Spinal cord (tissue), 10 donors: ENCODE measurements around the gene PTBP3. TPM values are rescaled to one million over a fixed set of nuclear protein-coding genes. Genes with fewer than 3 reads are reported as not detected.
"Not testable (repeated sequence)": the region's sequence is repeated elsewhere in the genome, so short reads cannot be mapped to it uniquely, and the experiment has no call there.

Experiments used
- DNase-seq, 6 donors: peaks; one replicate each; pipeline versions ENCODE4 v3.0.0 to v3.0.0-alpha.2; 2013 to 2015; ENCODE audit warnings: low spot score in 6 of 6, low read depth in 4 of 6
- H3K27ac ChIP-seq: one replicate; pipeline ENCODE4 v1.5.1; 2013; ENCODE audit warnings: low read depth, low read length, control low read depth
- H3K27me3 ChIP-seq: one replicate; pipeline ENCODE4 v1.6.1; 2013; ENCODE audit warnings: low read length; ENCODE audit not compliant: control insufficient read depth, insufficient read depth
- H3K36me3 ChIP-seq: one replicate; pipeline ENCODE4 v1.6.1; 2013; ENCODE audit warnings: low read length; ENCODE audit not compliant: control insufficient read depth, insufficient read depth
- H3K4me1 ChIP-seq: one replicate; pipeline ENCODE4 v1.6.1; 2013; ENCODE audit warnings: low read length; ENCODE audit not compliant: control insufficient read depth, insufficient read depth
- H3K4me3 ChIP-seq: one replicate; pipeline ENCODE4 v1.5.1; 2013; ENCODE audit warnings: low read depth, low read length, control low read depth
- H3K9me3 ChIP-seq: one replicate; pipeline ENCODE4 v1.6.1; 2013; ENCODE audit warnings: low read length; ENCODE audit not compliant: control insufficient read depth, insufficient read depth
- WGBS: methylation state at CpG from one replicate; pipeline ENCODE4 v1.1.5; 2013; ENCODE audit warnings: missing lambda C conversion rate; ENCODE audit not compliant: insufficient coverage; 5-methylcytosine and 5-hydroxymethylcytosine counted together
- polyA plus RNA-seq, 2 donors: library from polyadenylated mRNA; unstranded; fragments of 120-200 nt; gene quantifications; one replicate each; pipeline ENCODE4 v1.2.1, GENCODE V29; 2013; ENCODE audit not compliant: insufficient read length in 2 of 2
- total RNA-seq, 2 donors: library from RNA; depleted of rRNA in 1 of 2; stranded (reverse); fragments of 120-200 nt in 1 of 2; fragments of >200 nt in 1 of 2; gene quantifications; one replicate each; pipeline versions ENCODE4 v1.2.3 to v1.2.4, GENCODE V29; 2013 to 2014
- donor health status: healthy.

Gene PTBP3
- total and polyA plus RNA-seq, 4 donors: 15.5 to 42.7 (median 18.6) TPM

DNA sequence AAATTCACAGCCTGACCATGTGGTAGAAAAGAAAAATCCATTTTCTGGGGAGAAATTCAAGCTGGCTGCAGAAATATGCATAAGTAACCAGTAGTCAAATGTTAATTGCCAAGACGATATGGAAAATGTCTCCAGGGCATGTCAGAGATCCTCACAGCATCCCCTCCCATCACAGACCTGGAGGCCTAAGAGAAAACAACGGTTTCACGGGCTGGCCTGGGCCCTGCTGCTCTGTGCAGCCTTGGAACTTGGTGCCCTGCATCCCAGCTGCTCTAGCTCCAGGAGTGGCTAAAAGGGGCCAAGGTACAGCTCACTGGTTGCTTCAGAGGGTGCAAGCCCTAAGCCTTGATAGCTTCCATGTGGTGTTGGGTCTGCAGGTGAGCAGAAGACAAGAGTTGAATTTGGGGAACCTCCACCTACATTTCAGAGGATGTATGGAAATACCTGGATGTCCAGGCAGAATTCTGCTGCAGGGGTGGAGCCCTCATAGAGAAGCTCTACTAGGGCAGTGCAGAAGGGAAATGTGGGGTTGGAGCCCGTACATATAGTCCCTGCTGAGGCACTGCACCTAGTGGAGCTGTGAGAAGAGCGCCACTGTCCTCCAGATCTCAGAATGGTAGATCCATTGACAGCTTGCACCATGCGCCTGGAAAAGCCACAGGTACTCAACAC is 49.7 kb downstream of the PTBP3 start:
- Histone ChIP-seq H3K4me1 (no peaks in the 10 kb centered on the region), H3K36me3 (peaks cover 8% of the 10 kb centered on the region), H3K4me3 (no peak overlapping the region), H3K9me3 (peaks cover 12% of the 10 kb centered on the region), H3K27ac (no peak overlapping the region), H3K27me3 (no peaks in the 10 kb centered on the region)
- 99% methylated on average over 6 of the region's 6 CpGs for WGBS
- DNase-seq: no peak

DNA sequence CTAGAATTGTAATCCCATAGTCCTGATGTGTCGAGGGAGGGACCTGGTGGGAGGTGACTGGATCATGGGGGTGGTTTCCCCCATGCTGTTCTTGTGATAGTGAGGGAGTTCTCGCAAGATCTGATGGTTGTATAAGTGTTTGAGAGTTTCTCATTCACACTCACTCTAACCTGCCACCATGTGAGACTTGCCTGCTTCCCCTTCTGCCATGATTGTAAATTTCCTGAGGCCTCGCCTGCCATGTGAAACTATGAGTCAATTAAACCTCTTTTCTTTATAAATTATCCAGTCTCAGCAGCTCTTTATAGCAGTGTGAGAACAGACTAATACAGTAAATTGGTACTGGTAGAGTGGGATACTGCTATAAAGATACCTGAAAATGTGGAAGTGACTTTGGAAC is 50.6 kb downstream of the PTBP3 start:
- not testable (repeated sequence) for H3K4me1 ChIP-seq, H3K27me3 ChIP-seq, H3K4me3 ChIP-seq, H3K27ac ChIP-seq, H3K36me3 ChIP-seq, DNase-seq
- no CpG with 5 or more reads among the region's 3 CpGs for WGBS
- H3K9me3 ChIP-seq: peaks cover 12% of the 10 kb centered on the region

DNA sequence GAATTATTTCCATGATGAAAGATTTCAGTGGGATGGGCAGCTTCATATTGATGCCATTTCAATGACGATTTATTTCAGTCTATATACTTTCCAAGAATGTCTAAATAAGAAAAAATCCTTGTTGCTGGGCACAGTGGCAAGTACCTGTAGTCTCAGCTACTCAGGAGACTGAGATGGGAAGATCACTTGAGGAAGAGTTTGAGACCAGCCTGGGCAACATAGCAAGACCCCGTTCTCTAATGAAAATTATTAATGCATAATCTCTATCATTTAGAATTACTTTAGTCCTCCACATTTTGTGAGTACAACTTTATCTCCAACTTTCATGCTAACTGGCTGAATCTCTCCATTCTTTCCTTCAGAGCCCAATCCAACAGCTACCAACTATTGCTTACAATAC is 52.5 kb downstream of the PTBP3 start:
- DNase-seq: no peak
- peaks cover 12% of the 10 kb centered on the region for H3K9me3 ChIP-seq
- no peak overlapping the region for H3K27ac ChIP-seq
- WGBS: no CpG with 5 or more reads among the region's 2 CpGs
- H3K27me3 ChIP-seq: no peaks in the 10 kb centered on the region
- no peaks in the 10 kb centered on the region for H3K4me1 ChIP-seq
- H3K4me3 ChIP-seq: no peak overlapping the region
- peaks cover 8% of the 10 kb centered on the region for H3K36me3 ChIP-seq

DNA sequence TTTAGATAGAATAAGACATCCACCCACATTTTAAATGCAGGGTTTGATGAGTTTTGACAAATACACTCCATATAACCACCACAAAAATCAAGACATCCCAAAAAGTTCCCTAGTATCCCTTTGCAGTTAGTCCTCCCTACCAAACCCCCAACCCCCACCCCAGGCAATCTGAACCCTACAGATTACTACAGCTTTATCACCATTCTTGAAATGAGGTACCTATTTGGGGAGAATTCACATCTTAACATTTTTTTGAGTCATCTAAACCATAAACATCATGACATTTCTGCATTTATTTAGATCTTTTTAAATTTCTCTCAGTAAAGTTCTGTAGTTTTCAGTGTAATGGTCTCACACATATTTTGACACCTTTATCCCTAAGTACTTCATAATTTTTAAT is 53.9 kb downstream of the PTBP3 start:
- Histone ChIP-seq H3K36me3 (peaks cover 7% of the 10 kb centered on the region), H3K27me3 (no peaks in the 10 kb centered on the region), H3K27ac (no peak overlapping the region), H3K4me3 (no peak overlapping the region), H3K4me1 (no peaks in the 10 kb centered on the region), H3K9me3 (peaks cover 10% of the 10 kb centered on the region)
- DNase-seq: no peak

DNA sequence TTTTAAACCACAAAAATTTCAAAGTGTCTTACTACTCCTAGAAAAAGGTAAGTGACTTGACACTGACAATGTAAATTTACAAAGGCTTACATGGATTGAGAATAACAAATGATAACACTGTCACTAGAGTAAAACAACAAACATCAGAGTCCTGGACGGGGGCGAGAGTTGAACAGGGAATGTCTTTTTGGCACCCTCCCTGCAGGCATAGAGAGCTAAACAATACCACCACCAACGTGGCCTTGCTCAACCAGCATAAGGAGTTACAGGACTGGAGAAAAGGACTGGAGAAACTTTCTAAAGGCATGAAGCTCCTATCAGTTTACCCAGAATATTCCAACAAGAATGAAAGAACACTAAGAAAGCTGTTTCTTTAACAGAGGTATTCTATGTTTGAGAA is 55.3 kb downstream of the PTBP3 start:
- Histone ChIP-seq H3K9me3 (no peaks in the 10 kb centered on the region), H3K27me3 (no peaks in the 10 kb centered on the region), H3K4me1 (no peaks in the 10 kb centered on the region), H3K4me3 (no peak overlapping the region), H3K27ac (no peak overlapping the region), H3K36me3 (no peaks in the 10 kb centered on the region)
- no peak for DNase-seq
- WGBS: no CpG with 5 or more reads among the region's 3 CpGs

DNA sequence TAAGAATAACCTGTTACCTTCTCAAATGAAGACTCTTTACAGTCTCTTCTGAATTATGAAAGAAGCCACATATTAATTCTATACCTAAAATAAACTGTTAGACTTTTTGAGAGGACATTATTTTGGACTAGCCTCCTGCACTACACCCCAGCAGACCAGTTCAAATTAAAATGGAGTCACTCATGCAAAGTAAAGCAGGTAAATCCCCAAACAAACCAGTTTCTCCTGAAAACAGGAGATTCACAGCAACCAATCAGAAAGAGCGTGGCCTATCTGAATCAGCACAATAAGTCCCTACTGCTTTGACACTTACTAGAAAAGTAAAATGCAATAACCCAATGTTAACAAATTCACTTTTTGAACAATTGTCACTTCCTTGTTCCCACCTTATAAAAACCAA is 58.8 kb downstream of the PTBP3 start:
- Histone ChIP-seq H3K36me3 (no peaks in the 10 kb centered on the region), H3K4me3 (no peak overlapping the region), H3K27ac (no peak overlapping the region), H3K4me1 (no peaks in the 10 kb centered on the region), H3K9me3 (no peaks in the 10 kb centered on the region), H3K27me3 (no peaks in the 10 kb centered on the region)
- DNase-seq: no peak
- WGBS: no CpG with 5 or more reads among the region's 1 CpG

DNA sequence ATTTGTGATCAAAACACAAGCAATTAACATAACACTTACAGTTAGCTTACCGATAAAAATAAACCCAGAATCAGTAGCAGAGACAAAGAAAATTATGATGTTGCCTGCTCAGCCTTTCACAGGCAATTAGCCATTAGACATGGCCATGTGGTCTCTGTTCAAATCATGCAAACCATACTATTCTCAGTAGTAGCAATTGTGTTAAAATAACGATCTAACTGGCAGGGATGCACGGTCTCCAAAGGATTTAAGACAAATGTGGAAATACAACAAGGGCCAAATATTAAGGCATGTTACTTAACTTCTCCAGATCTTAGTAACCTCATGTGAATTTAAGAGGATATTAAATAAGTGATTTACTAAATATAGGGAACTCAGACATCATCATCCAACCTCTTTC is 59.5 kb downstream of the PTBP3 start:
- no peak overlapping the region for H3K4me3 ChIP-seq
- no peak overlapping the region for H3K27ac ChIP-seq
- no peaks in the 10 kb centered on the region for H3K9me3 ChIP-seq
- WGBS: no CpG with 5 or more reads among the region's 3 CpGs
- H3K27me3 ChIP-seq: no peaks in the 10 kb centered on the region
- no peaks in the 10 kb centered on the region for H3K36me3 ChIP-seq
- DNase-seq: peak in 1 of 6 donors; percentile 29
- H3K4me1 ChIP-seq: no peaks in the 10 kb centered on the region

DNA sequence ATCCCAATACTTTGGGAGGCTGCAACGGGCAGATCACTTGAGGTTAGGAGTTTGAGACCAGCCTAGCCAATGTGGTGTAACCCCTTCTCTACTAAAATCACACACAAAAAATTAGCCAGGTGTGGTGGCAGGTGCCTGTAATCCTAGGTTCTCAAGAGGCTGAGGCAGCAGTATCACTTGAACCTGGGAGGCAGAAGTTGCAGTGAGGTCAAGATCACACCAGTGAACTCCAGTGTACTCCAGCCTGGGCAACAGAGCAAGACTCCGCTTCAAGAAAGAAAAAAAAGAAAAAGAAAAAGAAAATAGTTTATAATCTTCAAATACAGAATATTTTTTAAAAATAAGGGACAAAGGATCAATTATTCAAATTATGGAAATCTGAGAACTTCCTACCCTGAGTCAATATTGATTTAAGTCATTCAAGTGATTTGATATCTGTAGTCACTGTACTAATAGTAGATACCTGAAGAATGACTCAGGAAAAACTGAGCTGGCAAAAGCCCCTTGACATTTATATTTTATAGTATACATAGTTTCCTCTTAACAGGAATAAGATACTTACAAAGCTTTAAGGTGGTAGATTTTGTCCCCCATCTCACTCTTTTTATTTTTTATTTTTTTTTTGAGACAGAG is 61.8 kb downstream of the PTBP3 start:
- Histone ChIP-seq H3K4me1 (no peaks in the 10 kb centered on the region), H3K9me3 (no peaks in the 10 kb centered on the region), H3K27me3 (no peaks in the 10 kb centered on the region), H3K36me3 (peaks cover 4% of the 10 kb centered on the region), H3K4me3 (no peak overlapping the region), H3K27ac (no peak overlapping the region)
- no peak for DNase-seq
- no CpG with 5 or more reads among the region's 2 CpGs for WGBS

DNA sequence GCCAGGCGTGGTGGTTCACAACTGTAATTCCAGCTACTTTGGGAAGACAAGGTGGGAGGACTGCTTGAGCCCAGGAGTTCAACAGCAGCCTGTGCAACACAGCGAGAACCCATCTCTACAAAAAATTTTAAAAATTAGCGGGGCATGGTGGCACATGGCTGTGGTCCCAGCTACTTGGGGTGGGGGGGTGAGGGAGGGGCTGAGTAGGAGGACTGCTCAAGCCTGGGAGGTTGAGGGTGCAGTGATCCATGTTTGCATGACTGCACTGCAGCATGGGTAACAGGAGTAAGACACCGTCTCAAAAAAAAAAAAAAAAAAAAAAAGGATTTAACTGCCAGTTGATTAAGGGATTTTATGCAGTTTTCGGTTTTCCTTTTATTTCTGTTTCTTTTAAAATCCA is 65.0 kb downstream of the PTBP3 start:
- Histone ChIP-seq H3K4me1 (no peaks in the 10 kb centered on the region), H3K27ac (no peak overlapping the region), H3K27me3 (no peaks in the 10 kb centered on the region), H3K36me3 (peaks cover 7% of the 10 kb centered on the region), H3K4me3 (no peak overlapping the region), H3K9me3 (no peaks in the 10 kb centered on the region)
- DNase-seq: no peak
- WGBS: 100% methylated on average over 1 of the region's 5 CpGs

DNA sequence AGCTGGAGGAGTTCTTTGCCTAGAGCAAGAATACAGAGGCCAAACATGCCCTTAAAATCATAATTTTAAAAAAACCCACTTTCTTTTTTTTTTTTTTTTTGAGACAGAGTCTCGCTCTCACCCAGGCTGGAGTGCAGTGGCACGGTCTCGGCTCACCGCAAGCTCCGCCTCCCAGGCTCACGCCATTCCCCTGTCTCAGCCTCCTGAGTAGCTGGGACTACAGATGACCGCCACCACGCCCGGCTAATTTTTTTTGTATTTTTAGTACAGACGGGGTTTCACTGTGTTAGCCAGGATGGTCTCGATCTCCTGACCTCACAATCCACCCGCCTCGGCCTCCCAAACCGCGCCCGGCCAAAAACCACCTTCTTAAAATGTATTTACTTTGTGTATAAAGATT is 66.3 kb downstream of the PTBP3 start:
- H3K4me3 ChIP-seq, DNase-seq, H3K27me3 ChIP-seq, H3K27ac ChIP-seq, H3K36me3 ChIP-seq, H3K4me1 ChIP-seq, H3K9me3 ChIP-seq: not testable (repeated sequence)
- WGBS: 99% methylated on average over 9 of the region's 16 CpGs
